ENCODE measurements around the gene PPP2R2C. TPM values are rescaled to one million over a fixed set of nuclear protein-coding genes. Genes with fewer than 3 reads are reported as not detected.

PPP2R2C gene
- total and polyA plus RNA-seq, 2 donors (not counting 1 experiment from before 2014, with no cell fraction given), result 0.10 to 0.17 TPM

GRCh38 chr4:6288871-6289270 is 183.5 kb downstream of the PPP2R2C start:
- H3K79me2 ChIP-seq (ENCODE audit: control insufficient read depth, insufficient read depth, low read length), result no peaks in the 10 kb centered on the region
- H3K27ac ChIP-seq (ENCODE audit: insufficient read depth, low read length), result no peak overlapping the region
- H3K4me2 ChIP-seq (ENCODE audit: extremely low read depth, insufficient read depth, low read length), result no peak overlapping the region
- H3K27me3 ChIP-seq (ENCODE audit: control insufficient read depth, insufficient read depth, low read length), result no peaks in the 10 kb centered on the region
- H3K4me1 ChIP-seq (ENCODE audit: control insufficient read depth, extremely low read depth, insufficient read depth, low read length), result no peaks in the 10 kb centered on the region
- no peaks in the 10 kb centered on the region for H4K20me1 ChIP-seq (ENCODE audit: control insufficient read depth, extremely low read depth, insufficient read depth, low read length)
- no peak overlapping the region for H2AFZ ChIP-seq (ENCODE audit: low read length)
- no peak for DNase-seq (ENCODE audit: low read depth in 2 of 2)
- H3K4me3 ChIP-seq (replicated peaks in 1 of 4; ENCODE audit: control extremely low read depth in 1 of 4, insufficient read depth in 1 of 4, low read depth in 3 of 4, low read length in 4 of 4), result no peak overlapping the region
- H3K9ac ChIP-seq (ENCODE audit: insufficient read depth, low read length), result no peak overlapping the region
- no peaks in the 10 kb centered on the region for H3K9me3 ChIP-seq (ENCODE audit: control insufficient read depth, insufficient read depth, low read depth, low read length)
- TF ChIP-seq, protein P1, sequence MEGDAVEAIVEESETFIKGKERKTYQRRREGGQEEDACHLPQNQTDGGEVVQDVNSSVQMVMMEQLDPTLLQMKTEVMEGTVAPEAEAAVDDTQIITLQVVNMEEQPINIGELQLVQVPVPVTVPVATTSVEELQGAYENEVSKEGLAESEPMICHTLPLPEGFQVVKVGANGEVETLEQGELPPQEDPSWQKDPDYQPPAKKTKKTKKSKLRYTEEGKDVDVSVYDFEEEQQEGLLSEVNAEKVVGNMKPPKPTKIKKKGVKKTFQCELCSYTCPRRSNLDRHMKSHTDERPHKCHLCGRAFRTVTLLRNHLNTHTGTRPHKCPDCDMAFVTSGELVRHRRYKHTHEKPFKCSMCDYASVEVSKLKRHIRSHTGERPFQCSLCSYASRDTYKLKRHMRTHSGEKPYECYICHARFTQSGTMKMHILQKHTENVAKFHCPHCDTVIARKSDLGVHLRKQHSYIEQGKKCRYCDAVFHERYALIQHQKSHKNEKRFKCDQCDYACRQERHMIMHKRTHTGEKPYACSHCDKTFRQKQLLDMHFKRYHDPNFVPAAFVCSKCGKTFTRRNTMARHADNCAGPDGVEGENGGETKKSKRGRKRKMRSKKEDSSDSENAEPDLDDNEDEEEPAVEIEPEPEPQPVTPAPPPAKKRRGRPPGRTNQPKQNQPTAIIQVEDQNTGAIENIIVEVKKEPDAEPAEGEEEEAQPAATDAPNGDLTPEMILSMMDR (conservative IDR thresholded peaks at IDR 0.05 in 1 of 2, IDR thresholded peaks at IDR 0.05 in 1 of 2; ENCODE audit: low read depth in 1 of 2, low read length in 2 of 2), result no peak
- TF ChIP-seq EZH2 (IDR thresholded peaks at IDR 0.05; ENCODE audit: low read length, missing control alignments), result no peak
- H3K36me3 ChIP-seq (ENCODE audit: control insufficient read depth, insufficient read depth, low read length), result peaks cover 5% of the 10 kb centered on the region

GRCh38 chr4:6288342-6288741 is 184.1 kb downstream of the PPP2R2C start:
- Histone ChIP-seq H3K4me2 (ENCODE audit: extremely low read depth, insufficient read depth, low read length) (no peak overlapping the region), H3K9me3 (ENCODE audit: control insufficient read depth, insufficient read depth, low read depth, low read length) (no peaks in the 10 kb centered on the region), H3K27me3 (ENCODE audit: control insufficient read depth, insufficient read depth, low read length) (no peaks in the 10 kb centered on the region), H3K4me1 (ENCODE audit: control insufficient read depth, extremely low read depth, insufficient read depth, low read length) (no peaks in the 10 kb centered on the region), H3K9ac (ENCODE audit: insufficient read depth, low read length) (no peak overlapping the region), H3K27ac (ENCODE audit: insufficient read depth, low read length) (no peak overlapping the region), H4K20me1 (ENCODE audit: control insufficient read depth, extremely low read depth, insufficient read depth, low read length) (no peaks in the 10 kb centered on the region), H3K79me2 (ENCODE audit: control insufficient read depth, insufficient read depth, low read length) (no peaks in the 10 kb centered on the region), H3K4me3 (replicated peaks in 1 of 4; ENCODE audit: control extremely low read depth in 1 of 4, insufficient read depth in 1 of 4, low read depth in 3 of 4, low read length in 4 of 4) (no peak overlapping the region), H2AFZ (ENCODE audit: low read length) (no peak overlapping the region), H3K36me3 (ENCODE audit: control insufficient read depth, insufficient read depth, low read length) (peaks cover 5% of the 10 kb centered on the region)
- no peak for TF ChIP-seq EZH2 (IDR thresholded peaks at IDR 0.05; ENCODE audit: low read length, missing control alignments)
- TF ChIP-seq, protein P1 (conservative IDR thresholded peaks at IDR 0.05 in 1 of 2, IDR thresholded peaks at IDR 0.05 in 1 of 2; ENCODE audit: low read depth in 1 of 2, low read length in 2 of 2), result no peak
- no peak for DNase-seq (ENCODE audit: low read depth in 2 of 2)

- Histone ChIP-seq H3K36me3 (ENCODE audit: control insufficient read depth, insufficient read depth, low read length) (peaks cover 5% of the 10 kb centered on the region), H3K4me2 (ENCODE audit: extremely low read depth, insufficient read depth, low read length) (no peak overlapping the region), H4K20me1 (ENCODE audit: control insufficient read depth, extremely low read depth, insufficient read depth, low read length) (no peaks in the 10 kb centered on the region), H3K9ac (ENCODE audit: insufficient read depth, low read length) (no peak overlapping the region), H3K9me3 (ENCODE audit: control insufficient read depth, insufficient read depth, low read depth, low read length) (no peaks in the 10 kb centered on the region), H3K79me2 (ENCODE audit: control insufficient read depth, insufficient read depth, low read length) (no peaks in the 10 kb centered on the region), H2AFZ (ENCODE audit: low read length) (no peak overlapping the region), H3K27me3 (ENCODE audit: control insufficient read depth, insufficient read depth, low read length) (no peaks in the 10 kb centered on the region), H3K4me1 (ENCODE audit: control insufficient read depth, extremely low read depth, insufficient read depth, low read length) (peaks cover 4% of the 10 kb centered on the region), H3K4me3 (replicated peaks in 1 of 4; ENCODE audit: control extremely low read depth in 1 of 4, insufficient read depth in 1 of 4, low read depth in 3 of 4, low read length in 4 of 4) (no peak overlapping the region), H3K27ac (ENCODE audit: insufficient read depth, low read length) (no peak overlapping the region)
- no peak for TF ChIP-seq EZH2 (IDR thresholded peaks at IDR 0.05; ENCODE audit: low read length, missing control alignments)
- TF ChIP-seq, protein P1 (conservative IDR thresholded peaks at IDR 0.05 in 1 of 2, IDR thresholded peaks at IDR 0.05 in 1 of 2; ENCODE audit: low read depth in 1 of 2, low read length in 2 of 2), result no peak
- DNase-seq (ENCODE audit: low read depth in 2 of 2), result no peak
Observed at GRCh38 chr4:6287017-6287788, 185.2 kb downstream of the PPP2R2C start.
